Activated CD4-positive, alpha-beta T cell treated with anti-CD3 and anti-CD28 coated beads for 4 hours (primary cell): ENCODE results near the gene CACNA1F.
A peak's percentile ranks its signal among the peaks of the same experiment; 100 is the strongest.

Source experiments
- DNase-seq, 2 donors: peaks; one replicate each; pipeline ENCODE4 v3.0.0-alpha.2; 2020

CACNA1F gene

DNA sequence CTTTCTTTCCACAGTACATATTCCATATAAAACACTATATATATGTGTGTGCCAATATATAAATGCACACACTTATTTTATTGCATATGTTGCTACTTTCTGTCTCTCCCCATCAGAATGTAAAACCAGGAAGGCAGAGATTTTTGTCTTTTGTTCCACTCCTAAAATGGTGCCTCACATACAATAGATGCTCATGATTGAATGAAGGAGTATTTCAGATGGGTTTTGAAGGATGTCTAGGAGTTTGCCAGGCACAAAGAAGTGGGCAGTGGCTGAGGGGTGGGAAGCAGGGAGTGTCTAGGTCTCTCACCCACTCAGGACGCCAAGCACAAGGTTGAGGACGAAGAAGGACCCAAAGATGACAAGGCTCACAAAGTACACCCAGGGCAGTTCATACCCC is 5.4 kb downstream of the CACNA1F start:
- no peak for DNase-seq

DNA sequence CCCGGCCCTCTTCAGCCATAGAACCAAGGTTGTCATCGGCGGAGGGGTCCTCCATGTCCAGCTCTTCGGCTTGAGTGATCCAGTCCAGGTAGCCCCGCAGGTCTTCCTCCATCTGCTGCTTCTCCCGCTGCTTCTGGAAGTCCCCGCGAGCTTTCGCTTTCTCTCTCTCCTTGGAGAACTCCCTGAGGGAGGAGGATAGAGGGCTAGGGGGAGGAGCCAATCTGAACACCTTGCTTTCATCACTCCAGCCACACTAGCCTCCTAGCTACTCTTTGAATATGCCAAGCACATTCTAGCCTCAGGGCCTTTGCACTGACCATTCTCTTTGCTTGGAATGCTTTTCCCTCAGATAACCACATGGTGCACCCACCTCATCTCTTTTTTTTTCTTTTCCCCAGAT is 6.2 kb downstream of the CACNA1F start:
- no peak for DNase-seq

DNA sequence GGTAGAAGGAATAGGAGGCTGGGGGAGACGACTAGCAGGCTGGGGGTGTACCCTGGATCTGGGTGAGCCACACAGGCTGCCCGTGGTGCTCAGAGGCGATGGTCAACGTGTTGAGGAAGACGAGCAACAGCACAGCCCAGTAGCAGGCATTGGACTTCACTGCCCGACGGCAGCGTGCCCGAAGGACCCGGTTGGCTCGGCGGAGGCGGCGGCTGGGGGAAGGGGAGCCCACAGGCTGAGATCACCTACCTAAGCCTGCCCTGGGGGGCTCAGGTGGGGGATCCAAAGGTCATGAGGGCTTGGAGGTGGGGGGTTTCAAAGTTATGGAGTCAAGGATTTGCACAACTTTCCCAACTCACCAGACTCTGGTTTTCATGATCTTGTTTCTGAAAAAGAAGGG is 7.3 kb downstream of the CACNA1F start:
- DNase-seq, result no peak

DNA sequence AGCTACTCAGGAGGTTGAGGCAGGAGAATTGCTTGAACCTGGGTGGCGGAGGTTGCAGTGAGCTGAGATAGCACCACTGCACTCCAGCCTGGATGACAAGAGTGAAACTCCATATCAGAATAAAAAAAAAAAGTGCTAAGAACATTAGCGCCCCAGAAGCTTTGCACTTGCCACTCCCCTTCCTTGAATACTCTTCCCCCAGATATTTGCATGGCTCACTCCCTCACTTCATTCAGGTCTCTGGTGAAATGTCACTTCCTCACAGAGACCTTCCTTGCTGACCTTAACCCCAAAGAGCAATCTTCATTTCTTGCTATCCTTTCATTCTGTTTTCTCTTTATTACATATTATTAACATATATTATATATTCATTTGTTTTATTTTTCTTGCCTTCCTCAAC is 11.3 kb downstream of the CACNA1F start:
- DNase-seq, result no peak

DNA sequence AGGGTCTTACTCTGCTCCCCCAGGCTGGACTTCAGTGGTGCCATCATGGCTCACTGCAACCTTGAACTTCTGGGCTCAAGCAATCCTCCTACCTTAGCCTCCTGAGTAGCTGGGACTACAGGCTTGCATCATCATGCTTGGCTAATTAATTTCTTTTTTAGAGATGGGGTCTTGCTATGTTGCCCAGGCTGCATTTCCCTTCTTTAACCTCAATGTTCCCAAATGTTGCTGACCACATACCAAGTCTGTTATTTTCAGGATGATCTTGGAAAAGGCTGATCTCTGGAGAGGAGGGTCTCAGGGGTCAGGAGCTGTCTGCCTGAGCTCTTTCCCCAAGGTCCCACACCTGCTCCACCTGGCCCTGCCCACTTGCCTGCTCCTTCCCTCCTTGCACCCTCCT is 13.0 kb downstream of the CACNA1F start:
- DNase-seq, result no peak

DNA sequence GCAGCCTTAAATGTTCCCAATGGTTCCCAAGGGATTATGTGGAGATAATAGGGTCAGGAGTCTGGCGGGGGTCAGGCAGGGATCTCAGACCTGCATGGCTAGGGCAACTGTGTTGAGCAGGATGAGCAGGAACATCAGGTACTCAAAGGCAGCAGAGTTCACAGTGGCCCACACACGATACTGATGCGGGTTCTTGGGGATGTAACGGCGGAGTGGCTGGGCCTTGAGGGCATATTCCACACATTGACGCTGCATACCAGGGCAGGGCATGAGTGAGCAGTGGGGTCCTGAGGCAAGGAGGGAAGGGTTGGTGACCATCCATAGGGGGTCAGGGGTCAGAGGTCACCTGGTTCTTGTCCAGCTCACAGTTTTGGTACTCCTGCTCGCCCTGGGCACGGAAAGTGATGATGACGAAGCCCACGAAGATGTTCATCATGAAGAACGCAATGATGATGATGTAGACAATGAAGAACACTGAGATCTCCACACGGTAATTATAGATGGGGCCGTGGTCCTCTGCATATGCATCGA is 18.1 kb downstream of the CACNA1F start:
- DNase-seq, result no peak

DNA sequence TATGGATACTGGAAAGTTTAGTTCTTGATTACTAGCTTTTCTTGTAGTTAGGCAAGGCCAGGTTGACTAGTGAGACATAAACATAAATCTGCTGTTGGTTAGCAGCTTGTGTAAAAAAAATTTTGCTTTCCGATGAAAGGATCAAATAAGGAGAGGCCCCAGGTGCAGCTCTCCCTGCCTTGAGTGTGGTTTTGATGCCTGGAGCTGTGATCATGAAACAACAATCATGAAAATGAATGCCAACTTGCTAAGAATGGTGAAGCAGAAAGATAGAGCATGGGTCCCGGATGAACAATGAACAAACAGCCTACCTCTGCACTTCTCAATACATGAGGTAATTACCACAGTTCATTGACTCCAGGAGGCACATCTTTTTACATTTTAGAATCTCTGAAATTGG is 18.7 kb downstream of the CACNA1F start:
- no peak for DNase-seq

DNA sequence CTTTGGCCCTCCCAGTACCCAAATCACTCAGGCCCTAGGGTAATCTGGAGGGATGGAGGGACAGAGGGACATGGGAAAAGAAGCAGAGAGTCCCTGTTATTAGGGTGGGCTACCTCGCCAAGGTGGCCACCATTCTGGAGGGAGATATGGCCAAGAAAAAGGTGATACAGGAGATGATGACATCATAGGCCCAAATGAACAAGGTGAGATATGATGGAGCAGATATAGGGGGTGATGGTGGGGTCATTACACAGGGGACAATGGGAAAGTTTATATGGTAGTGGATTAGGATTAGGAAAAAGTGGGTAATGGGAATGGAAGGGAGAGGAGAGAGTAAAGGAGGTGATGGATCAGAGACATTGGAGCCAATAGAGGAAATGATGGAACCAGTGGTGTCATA is 20.3 kb downstream of the CACNA1F start:
- DNase-seq, result no peak

DNA sequence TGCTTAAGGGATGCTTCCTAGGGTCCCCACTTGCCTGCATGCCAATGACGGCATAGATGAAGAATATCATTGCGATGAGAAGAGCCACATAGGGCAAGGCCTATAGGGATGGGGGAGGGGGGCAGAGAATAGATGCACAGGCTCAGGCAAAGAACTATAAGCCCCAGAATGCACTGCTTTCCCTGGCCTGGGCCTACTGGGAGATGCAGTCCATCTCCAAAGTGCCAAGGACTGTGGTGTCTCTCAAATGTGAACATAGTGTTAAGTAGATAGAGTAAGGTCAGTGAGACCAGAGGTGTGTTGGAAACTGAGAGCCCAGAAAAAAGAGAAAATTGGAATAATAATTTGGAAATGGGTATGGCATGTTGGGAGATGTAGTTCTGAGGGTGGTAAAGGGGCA is 20.9 kb downstream of the CACNA1F start:
- DNase-seq, result no peak

DNA sequence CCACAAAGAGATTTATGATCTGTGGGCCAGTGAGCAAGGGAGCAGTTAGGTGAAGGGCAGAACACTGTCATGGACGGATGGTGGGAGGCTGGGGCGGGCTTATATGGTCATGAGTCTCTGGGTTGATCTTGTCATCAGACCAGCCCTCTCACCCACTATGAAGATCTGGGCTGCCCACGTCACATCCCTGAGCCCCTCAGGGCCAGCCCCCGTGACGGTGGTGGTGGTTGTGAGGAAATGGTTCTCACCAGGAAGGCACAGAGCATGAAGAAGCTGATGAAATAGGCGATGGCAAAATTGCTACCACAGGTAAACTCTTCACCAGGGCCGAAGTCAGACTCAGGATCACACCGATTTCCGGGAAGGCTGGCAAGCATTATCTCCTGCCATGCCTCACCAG is 22.1 kb downstream of the CACNA1F start:
- DNase-seq, result no peak

DNA sequence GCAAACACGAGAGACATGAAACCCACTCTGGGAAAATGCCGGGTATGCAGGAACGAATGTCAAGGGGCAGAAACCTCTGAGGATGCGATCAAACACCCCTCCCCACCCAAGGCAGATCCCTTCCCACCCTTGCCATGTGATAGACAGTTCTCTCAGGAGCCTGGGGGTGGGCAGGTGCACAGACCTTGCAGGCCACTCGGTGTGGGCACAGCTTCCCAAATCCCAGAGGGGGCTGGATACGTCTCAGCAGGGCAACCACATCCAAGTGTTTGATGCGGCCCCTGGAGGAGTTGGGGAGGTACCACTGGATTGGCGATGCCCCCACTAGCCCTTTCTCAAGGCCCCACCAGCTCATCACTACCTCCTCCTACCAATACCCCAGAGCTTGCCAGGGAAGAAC is 22.7 kb downstream of the CACNA1F start:
- no peak for DNase-seq

DNA sequence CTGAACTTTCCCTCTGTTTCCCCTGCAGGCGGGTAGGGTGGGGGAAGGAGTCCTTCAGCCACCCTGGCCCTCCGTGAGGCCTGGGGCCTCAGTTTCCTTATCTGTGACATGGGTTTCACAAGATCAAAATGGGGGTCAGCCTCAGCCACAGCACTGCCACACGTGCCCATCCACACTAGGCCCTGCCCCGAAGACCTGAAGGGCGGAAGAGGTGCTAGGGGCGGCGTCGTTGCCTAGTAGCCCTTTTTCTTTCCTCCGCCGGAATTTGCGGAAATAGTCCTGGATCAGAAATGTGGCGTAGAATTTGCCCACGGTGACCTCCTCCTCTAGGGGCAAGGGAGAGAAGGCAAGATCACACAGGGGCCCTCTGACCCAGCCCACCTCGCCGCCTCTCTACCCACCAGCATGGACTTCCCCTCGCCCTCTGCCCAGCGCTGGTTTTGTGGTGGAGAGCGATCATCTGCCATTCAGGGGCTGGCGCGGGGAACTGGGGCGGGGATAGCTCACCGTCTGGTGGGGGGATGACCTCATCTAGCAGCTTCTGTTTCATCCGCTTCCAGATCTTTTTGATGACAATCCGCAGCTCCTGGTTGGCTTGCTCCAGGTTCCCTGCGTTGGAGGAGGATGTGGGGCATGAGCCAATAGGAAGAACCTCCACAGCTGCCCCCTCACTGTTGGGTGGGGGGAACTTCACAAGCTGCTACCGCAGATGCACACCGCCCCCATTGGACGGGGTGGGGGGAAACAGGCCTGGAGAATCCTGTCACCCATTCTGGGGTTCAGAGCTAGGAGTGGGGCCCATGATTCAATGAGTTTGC is 23.5 kb downstream of the CACNA1F start:
- no peak for DNase-seq

DNA sequence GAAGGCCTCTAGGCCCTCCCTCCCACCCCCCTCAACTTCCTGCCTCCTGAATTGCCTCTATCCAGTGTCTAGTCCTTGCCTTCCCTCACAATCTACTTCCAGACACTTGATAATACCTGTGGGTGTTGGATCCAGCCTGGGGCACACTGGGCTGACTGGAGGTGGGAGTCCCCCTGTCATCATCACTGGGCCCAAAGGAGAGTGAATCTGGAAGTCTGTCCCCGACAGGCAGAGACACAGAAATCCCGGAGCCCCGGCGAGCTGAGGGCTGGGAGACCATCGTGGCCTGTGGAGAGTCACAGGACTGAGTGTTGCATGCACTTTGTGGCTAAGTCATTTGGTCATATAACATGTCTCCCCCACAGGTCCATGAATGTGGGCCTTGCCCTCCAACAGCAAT is 24.7 kb downstream of the CACNA1F start:
- DNase-seq, result no peak

DNA sequence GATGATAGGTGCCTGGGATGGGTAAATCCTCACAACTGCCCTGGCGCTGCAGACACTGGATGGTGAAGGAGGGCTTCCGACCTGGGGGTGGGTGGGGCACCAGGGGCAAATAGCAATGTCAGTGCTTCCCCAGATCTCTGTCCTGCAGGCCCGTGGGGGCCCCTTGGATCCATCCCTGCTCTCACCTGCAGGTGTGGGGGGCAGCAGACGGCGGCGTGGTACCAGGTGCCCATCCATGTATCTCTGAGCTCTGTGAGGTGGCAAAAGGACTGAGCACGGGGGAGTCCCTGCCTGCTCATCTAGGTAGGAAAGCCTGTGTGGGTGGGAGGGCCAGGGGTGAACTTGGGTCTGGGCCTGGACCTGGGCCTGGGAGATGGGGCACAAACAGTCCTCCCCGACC is 26.6 kb downstream of the CACNA1F start:
- no peak for DNase-seq

DNA sequence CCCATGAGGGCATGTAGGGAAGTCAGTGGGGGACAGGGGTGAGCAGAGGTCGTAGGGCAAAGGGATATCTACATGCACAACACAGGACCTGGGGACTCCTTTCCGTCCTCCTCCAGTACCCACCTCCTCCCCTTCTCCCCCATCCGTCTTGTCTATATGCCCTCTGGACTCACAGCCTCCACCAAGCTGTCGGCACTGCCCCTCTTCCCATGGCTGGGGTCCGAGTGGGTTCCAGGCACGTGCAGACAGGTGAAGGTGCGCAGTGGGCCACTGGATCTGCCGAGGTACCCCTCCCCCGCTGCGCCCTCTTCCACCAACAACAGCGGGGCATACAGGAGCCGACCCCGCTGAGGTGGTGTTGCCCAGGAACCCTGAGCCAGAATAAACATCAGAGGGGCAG is 27.7 kb downstream of the CACNA1F start:
- no peak for DNase-seq

DNA sequence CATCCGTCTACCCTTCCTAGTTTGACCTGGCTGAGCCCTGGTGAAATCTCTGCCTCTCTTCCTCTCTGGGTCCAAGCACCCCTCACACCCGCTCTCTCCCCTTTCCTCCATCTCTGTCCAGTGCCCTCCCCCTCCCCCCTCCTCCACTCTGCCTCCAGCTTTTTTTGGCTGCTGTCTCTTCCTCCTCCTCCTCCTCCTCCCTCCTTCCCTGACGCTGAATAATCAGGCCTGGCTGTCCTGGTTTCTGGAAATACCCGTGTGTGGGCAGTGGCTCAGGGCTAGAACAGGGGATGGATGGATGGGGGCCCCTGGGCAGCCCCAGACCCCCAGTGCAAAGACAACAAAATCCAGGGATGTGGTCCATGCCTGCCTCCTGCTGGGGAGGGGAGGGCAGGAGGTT is 28.4 kb downstream of the CACNA1F start:
- no peak for DNase-seq

DNA sequence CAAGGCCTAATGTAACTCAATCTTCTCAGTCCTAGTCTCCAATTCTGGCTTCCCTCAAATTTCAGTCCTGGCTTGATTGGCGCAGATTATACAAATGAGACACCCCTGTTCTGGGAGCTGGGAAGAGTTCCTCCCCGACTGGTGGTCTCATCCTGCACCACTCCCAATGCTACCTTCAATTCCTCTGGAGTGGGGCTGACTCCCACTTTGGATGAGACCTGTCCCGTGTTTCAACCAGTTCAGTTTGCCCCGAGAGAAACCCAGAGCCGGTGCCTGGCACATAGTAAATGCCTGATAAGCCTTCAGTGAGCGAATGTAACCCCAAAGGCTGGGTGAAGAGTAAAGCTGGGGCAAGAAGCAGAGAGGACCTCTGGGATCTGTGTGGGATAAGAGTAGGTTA is 29.1 kb downstream of the CACNA1F start:
- no peak for DNase-seq

DNA sequence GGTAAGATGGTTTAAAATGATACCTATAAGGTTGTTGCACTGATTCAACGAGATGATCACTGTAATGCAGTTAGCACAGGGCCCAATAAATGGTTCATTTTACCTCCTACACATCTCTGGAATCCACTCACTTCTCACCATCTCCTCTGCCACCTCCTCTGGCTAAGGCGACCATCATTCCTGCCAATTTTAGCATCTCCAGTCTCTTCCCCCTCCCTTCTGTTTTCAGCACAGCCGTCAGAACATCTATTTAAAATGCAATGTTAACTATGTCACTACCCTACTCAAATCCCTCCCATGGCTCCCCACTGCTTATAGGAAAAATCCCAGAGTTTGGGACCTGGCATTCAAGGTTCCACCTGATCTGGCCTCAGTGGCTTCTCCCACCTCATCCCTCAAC is 29.6 kb downstream of the CACNA1F start:
- DNase-seq, result no peak

DNA sequence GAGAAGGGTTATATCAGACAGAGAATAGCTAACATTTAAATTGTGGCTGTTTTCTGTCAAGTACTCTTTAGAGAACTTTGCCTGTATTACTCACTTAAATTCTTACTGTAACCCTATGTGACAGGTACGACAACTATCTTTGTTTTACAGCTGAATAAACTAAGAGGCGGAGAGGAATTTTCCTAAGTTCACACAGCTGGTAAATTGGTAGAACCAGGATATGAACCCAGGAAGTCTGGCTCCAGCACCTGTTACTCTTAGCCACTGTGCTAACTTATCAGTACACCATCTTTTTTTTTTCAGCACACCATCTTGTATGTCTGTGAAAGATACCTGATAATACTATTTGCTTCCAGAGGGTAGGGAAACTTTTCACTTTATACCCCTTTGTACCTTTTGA is 31.1 kb downstream of the CACNA1F start:
- no peak for DNase-seq

DNA sequence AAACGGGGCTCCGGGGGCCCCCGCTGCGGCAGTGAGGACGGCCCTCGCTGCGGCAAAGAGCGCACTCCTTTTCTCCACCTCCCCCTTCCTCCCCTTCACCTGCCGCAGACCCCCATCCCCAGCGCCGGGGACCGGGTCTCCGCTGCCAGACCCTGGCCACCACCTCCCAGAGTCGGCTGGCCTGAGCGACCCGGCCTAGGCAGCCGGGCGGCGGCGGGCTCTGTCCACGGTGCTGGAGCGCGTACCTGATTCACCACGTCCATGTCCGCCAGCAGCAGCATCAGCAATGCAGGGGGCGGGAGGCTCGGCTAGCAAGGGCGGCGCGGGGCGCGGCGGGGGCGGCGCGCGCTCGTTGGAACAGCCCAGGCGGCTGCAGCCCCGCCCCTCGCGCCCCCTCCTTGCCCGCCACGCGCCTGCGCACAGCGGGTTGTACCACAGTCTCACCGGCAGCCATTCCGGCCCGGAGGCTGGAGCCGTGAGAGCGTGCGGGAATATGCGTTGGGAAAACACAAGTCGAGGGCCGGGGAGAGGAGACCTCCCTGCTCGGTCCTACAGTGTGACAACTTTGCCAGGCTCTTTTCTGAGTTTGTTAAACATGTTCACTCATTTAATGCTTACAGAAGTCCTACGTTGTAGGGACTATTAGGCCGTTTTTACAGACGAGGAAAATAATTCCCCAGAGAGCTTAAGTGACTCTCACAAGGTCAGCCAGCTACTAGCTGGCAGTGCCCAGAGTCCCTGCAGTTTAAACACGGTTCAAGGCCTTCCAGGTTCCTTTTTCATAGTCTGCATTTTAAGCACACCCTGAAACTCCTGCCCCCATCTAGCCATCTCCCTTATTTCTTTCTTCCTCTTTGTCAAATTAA is 33.0 kb downstream of the CACNA1F start, which contains the start of gene SYP:
TSS of gene SYP (minus strand) at position 288 of the 866 bp plus-strand sequence. CDS start at position 281, 7 bp downstream.
- peak; percentile 83 to 88 for DNase-seq

DNA sequence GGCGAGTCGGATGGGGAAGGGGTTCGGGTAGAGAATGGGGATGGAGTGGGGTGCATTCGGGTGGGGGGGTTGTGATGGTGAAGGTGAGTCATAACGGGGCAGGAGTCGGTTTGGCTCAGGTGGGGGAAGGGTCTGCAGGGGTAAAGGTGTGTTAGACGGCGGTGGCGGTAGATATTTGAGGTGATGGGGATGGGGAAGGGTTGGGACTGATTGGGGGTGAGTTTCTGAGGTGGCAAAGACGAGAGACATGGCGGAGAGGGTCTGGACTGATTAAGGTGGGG is 33.9 kb downstream of the CACNA1F start:
- DNase-seq, result no peak

DNA sequence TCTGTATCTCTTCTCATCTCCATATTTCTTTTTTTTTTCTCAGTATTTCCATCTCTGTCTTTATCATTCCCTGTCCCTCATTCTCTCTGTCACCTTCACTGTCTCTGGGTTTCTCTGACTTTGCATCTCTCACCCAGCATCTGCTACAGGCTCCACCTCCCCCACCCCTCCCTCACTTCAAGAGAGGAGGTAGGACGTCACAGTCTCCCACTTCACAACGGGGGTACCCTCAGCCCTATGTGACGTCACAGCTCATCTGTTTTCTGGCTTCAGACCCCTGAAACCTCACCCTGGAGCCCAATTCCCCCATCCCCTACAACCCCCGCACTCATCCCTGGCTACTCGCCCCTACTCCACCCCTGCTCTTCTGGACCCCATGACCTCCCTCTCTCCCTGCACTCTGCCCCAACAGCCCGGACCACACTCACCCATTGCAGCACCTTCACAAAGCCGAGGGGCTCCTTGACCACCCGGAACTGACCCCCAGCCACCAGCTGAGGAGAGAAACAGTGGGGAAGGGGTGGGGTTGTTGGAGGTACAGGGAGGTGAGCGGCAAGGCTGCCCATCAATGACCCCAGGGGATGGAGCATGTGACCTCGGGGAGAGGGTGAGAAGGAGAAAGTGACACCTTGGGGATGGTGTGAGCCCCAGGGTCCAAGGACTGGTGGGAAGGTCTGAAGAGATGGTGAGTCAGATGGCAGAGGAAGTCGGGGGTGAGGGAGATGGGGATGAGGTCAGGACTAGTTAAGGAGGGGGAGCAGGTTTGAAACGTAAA is 34.4 kb downstream of the CACNA1F start:
- DNase-seq, result no peak

DNA sequence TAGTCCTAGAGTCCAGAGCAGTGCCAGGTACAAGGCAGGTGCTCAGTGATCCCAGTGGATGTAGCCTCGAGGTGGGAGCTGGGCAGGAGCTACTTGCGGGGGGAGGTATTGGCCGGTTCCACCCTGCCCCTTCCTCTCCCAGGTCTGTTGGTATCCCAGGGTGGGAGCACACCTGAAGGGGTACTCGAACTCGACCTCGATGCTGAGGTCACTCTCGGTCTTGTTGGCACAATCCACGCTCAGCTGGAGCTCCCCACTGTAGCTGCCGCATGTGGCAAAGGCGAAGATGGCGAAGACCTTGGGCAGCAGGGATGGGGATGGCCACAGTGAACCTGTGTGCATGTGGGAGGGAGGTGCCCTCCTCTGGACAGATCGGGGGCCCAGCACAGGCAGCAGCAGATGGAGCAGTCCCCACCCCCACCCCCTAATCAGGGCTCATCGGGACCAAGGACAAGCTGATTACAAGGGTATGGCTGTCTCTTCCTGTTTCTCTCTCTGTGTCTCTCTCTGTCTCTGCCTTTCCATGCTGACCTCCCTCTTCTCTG is 35.5 kb downstream of the CACNA1F start:
- DNase-seq, result no peak
